HG02870 (cell line): ENCODE results near the gene COL8A2.

Experiments
- ATAC-seq: cut with Tn5 transposase; IDR thresholded peaks from one replicate; pipeline ENCODE4 v1.9.1; 2021; ENCODE audit warnings: mild to moderate bottlenecking, moderate library complexity; ENCODE audit not compliant: unreplicated experiment

COL8A2 gene

DNA sequence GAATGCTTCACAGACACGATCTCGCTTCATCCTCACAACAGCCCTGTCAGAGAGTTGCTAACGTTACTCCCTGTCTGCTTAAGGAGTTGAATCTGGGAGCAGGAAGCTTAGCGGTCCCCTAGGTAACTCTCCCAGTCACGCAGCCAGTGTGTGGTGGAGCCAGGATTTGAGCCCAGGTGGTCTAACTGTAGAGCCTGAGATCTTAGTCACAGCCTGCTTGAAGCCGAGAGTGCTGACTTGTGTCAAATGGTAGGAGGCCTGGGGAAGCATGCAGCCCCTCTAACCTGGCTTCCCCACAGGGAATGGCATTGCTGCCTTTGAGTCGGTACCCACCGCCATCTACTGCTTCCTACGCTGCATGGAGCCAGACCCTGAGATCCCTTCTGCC lies 32.2 kb downstream of the COL8A2 start:
- no peak for ATAC-seq

- ATAC-seq: no peak
Observed at GRCh38 chr1:36092166-36092797, 32.7 kb downstream of the COL8A2 start.

GRCh38 chr1:36091698-36092097 lies 33.3 kb downstream of the COL8A2 start:
- ATAC-seq: no peak

DNA sequence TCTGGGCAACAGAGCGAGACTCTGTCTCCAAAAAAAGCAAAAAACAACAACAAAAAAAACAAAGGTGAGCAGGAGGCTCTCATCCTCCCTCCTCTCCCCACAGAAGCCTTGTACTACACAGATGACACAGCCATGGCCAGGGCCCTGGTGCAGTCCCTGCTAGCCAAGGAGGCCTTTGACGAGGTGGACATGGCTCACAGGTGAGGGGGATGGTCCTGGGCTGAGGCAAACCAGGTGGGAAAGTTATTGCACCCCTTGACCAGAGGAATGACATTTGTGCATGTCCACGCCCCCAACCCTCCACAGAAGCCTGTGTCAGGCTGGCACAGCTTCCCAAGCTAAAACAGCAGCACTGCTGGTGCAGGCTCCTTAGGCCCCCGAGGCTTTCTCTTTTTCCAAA lies 33.9 kb downstream of the COL8A2 start:
- no peak for ATAC-seq

- ATAC-seq: no peak
Observed at GRCh38 chr1:36089393-36090121, 35.5 kb downstream of the COL8A2 start.

DNA sequence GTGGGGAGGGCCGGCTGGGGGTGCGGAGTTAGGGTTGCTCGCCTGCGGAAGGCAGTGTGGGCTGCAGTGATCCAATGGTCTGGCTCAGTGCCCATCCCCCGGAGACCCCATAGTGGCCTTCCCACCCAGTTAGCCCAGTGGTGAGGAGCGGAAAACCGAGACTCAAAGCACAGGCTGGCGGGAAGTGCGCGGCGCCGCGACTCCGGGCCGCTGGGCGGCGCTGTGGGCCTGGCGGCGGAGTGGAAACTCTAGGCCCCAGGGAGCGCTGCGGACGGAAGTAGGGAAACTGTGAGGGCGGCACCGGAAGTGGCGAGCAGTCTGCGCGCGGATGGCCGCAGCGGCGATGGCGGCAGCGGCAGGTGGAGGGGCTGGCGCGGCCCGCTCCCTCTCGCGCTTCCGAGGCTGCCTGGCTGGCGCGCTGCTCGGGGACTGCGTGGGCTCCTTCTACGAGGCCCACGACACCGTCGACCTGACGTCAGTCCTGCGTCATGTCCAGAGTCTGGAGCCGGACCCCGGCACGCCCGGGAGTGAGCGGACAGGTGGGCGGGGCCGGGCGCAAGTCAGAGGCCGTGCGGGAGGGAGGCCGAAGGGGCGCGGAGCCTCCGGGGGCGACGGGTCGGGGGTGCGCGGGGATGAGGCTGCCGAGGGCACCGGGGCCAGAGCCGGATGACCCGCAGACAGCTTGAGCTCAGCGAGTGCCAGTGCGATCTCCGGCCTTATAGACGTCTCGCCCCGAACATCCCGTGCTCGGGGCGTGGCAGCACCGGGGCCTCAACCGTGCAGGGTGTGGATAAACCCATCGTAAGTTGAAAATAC lies 36.2 kb downstream of the COL8A2 start, which contains the start of gene ADPRS:
ADPRS (plus strand) TSS at position 316 of the 816 bp plus-strand sequence; CDS start at position 329, 13 bp downstream.
- ATAC-seq: peak; percentile 75

- peak; percentile 4 for ATAC-seq
Observed at GRCh38 chr1:36088265-36088576, 36.8 kb downstream of the COL8A2 start.

DNA sequence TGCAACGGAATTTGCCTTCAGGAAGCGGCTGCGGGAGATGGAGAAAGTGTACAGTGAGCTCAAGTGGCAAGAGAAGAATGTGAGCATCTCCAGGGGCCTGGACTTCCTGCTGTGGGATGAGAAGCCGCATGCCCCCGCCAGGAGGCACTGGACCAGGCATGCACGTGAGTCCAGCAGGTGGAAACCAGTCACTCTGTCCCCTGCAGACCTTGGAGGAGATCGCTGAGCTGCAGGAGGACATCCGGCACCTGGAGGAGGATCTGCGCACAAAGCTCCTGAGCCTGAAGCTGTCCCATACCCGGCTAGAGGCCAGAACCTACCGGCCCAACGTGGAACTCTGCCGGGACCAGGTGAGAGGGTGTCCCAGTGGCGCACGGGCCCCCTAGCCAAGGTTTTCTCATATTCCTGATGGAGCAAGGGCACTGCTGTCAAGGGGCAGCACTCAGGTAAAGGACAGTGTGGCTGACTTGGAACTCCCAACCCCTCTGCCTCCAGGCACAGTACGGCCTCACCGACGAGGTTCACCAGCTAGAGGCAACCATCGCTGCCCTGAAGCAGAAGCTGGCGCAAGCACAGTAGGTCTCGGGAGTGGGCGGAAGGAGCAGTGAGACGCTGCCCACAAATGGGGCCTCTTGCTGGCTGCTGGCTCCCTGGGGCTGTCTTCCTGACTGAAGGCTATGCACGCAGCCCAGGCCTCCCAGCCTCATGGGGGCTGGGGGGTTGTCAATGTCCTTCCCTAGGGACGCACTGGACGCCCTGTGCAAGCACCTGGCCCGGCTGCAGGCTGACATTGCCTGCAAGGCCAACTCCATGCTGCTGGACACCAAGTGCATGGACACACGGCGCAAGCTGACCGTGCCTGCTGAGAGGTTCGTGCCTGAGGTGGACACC lies 37.5 kb downstream of the COL8A2 start:
- ATAC-seq: no peak

DNA sequence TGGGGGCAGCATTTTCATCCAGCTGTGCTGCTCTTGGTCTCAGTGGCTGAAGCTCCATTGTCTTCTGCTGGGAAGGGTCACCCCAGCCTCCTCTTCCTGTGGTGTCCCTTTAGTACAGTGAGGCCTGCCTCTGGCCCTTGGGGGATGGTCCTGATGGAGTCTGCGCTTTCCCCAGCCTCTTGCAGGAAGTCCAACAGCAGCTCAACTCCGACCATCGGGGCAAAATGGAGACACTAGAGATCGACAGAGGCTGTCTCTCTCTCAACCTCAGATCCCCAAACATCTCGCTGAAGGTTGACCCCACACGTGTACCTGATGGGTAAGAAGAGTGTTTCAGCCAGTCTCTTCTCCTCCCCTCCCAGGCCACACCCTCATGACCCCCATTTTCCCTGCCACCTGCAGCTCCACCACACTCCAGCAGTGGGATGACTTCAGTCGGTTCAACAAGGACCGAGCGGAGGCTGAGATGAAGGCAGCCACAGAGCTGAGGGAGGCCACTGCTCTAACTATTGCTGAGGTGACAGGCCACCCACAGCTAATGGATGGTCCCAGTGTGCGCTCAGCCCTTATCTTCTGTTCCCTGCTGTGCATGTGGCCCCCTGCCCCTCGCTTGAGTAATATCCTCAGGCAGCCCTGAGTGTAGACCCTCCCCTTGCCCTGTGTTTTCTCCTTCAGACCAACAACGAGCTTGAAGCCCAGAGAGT lies 38.3 kb downstream of the COL8A2 start:
- no peak for ATAC-seq

- ATAC-seq: no peak
Observed at GRCh38 chr1:36085686-36086526, 39.1 kb downstream of the COL8A2 start.

DNA sequence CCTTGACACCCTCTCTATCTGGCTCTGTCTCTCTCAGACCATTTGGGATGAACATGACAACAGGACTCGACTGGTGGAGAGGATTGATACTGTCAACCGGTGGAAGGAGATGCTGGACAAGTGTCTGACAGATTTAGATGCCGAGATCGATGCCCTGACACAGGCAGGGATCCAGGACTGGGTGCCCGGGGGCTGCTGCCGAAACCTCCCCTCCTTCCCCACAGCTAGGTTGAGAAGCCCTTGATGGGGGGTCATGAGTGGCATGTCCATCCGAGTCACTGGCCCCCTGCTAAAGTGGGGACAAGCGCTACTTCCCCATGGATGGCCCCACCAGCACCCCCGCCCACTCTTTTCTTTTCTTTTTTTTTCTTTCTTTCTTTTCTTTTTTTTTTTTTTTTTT lies 39.9 kb downstream of the COL8A2 start:
- no peak for ATAC-seq

GRCh38 chr1:36084497-36085115 lies 40.4 kb downstream of the COL8A2 start:
- no peak for ATAC-seq

DNA sequence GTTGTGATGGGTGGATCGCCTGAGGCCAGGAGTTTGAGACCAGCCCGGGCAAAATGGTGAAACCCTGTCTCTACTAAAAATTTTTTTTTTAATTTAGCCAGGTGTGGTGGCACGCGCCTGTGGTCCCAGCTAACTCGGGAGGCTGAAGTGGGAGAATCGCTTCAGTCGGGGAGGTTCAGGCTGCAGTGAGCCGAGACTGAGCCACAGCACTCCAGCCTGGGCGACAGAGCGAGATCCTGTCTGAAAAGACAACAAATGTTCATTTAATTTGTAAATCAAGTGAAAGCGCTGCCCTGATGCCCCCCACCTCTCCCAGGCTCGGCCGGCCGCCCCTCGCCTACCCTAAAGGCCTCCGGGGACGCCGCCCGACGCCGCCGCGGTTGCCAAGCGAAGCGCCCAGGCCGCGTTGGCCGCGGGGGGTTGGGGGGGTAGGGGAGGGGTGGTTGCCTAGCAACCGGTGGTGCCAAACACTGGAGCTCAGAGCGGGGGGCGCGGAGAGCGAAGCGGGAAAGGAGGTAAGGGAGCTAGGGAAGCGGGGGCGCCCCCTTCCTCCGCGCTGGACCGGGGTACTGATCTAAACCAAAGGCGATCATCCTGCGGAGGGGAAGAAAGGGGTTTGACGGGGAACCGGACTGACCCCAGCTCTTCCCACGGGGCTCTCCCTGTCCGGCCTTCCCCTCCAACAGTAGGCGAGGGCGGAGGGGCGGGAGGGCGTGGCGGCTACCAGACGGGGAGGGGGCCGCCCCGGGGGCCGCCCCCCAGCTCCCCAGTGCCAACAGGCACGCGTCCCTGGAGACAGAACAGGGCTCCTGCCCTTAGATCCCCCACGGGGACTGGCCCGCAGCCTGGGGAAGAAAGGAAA lies 41.2 kb downstream of the COL8A2 start, which contains the start of gene TEKT2:
TEKT2 (plus strand) TSS at position 460 of the 862 bp plus-strand sequence. CDS start 828 bp downstream, outside the sequence.
- no peak for ATAC-seq

DNA sequence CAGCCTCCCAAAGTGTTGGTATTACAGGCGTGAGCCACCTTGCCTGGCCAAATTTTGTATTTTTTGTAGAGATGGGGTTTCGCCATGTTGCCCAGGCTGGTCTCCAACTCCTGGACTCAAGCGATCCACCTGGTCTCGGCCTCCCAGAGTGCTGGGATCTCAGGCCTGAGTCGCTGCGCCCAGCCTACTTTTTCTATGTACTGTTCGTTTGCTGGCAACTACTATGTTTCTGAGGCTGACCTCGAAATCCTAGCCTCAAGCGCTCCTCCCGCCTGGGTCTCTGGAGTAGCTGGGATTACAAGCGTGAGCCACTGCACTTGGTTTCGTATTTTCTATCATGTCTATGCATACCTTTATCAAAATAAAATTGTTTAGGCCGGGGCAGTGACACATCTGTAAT lies 41.8 kb downstream of the COL8A2 start:
- ATAC-seq: no peak

GRCh38 chr1:36081926-36082485 lies 43.0 kb downstream of the COL8A2 start:
- ATAC-seq: no peak

GRCh38 chr1:36080801-36081200 lies 44.2 kb downstream of the COL8A2 start:
- ATAC-seq: no peak

GRCh38 chr1:36080236-36080635 lies 44.8 kb downstream of the COL8A2 start:
- ATAC-seq: no peak
